H9 (cell line): ENCODE results near the gene S100A6. TPM values are rescaled to one million over a fixed set of nuclear protein-coding genes. Genes with fewer than 3 reads are reported as not detected.
"Not testable (repeated sequence)": the region's sequence is repeated elsewhere in the genome, so short reads cannot be mapped to it uniquely, and the experiment has no call there.

ENCODE experiments used
- DNase-seq: peaks from one replicate; pipeline ENCODE4 v3.0.0-alpha.2; 2017
- H2AFZ ChIP-seq: one replicate; pipeline ENCODE4 v1.6.1; 2013; ENCODE audit warnings: mild to moderate bottlenecking, low read length, control low read depth, moderate library complexity
- H2AK5ac ChIP-seq: 2 replicates; pipeline ENCODE4 v1.6.1; 2013; ENCODE audit warnings: low read length, control low read depth, mixed read lengths; ENCODE audit not compliant: insufficient read length
- H2BK120ac ChIP-seq: one replicate; pipeline ENCODE4 v1.6.1; 2013; ENCODE audit warnings: low read depth, mild to moderate bottlenecking, low read length, control low read depth, inconsistent platforms; ENCODE audit not compliant: poor library complexity, severe bottlenecking
- H2BK12ac ChIP-seq: 2 replicates; pipeline ENCODE4 v1.6.1; 2013; ENCODE audit warnings: low read length, control low read depth, mixed read lengths, low read depth; ENCODE audit not compliant: insufficient read length
- H2BK15ac ChIP-seq: 2 replicates; pipeline ENCODE4 v1.6.1; 2013; ENCODE audit warnings: low read depth, low read length, control low read depth
- H2BK20ac ChIP-seq: one replicate; pipeline ENCODE4 v1.6.1; 2013; ENCODE audit warnings: low read depth, mild to moderate bottlenecking, low read length, control low read depth, inconsistent platforms; ENCODE audit not compliant: poor library complexity, severe bottlenecking
- H2BK5ac ChIP-seq: 2 replicates; pipeline ENCODE4 v1.6.1; 2013; ENCODE audit warnings: low read length, control low read depth, mixed read lengths; ENCODE audit not compliant: insufficient read length
- H3K14ac ChIP-seq: 2 replicates; pipeline ENCODE4 v1.6.1; 2013; ENCODE audit warnings: low read length, control low read depth; ENCODE audit not compliant: insufficient read depth
- H3K18ac ChIP-seq: 2 replicates; pipeline ENCODE4 v1.6.1; 2013; ENCODE audit warnings: low read depth, mild to moderate bottlenecking, mixed read lengths, low read length, control low read depth; ENCODE audit not compliant: insufficient read length
- H3K23ac ChIP-seq: 2 replicates; pipeline ENCODE4 v1.6.1; 2013; ENCODE audit warnings: low read length, control low read depth, mixed read lengths, low read depth; ENCODE audit not compliant: insufficient read length
- H3K23me2 ChIP-seq: 2 replicates; pipeline ENCODE4 v1.6.1; 2013; ENCODE audit warnings: low read depth, mild to moderate bottlenecking, mixed read lengths, low read length, control low read depth; ENCODE audit not compliant: insufficient read length, poor library complexity, severe bottlenecking
- H3K27ac ChIP-seq: 2 replicates; pipeline ENCODE4 v1.5.1; 2013; ENCODE audit warnings: low read length, control low read depth, mixed read lengths, low read depth; ENCODE audit not compliant: insufficient read length
- H3K27me3 ChIP-seq: 2 replicates; pipeline ENCODE4 v1.6.1; 2013; ENCODE audit warnings: low read length, control low read depth, inconsistent platforms; ENCODE audit not compliant: insufficient read depth
- H3K4ac ChIP-seq: 2 replicates; pipeline ENCODE4 v1.6.1; 2013; ENCODE audit warnings: low read depth, mild to moderate bottlenecking, control low read depth, inconsistent platforms, low read length, moderate library complexity
- H3K4me1 ChIP-seq: 2 replicates; pipeline ENCODE4 v1.6.1; 2013; ENCODE audit warnings: low read length, control low read depth, inconsistent platforms; ENCODE audit not compliant: insufficient read depth
- H3K4me2 ChIP-seq: 2 replicates; pipeline ENCODE4 v1.6.1; 2013; ENCODE audit warnings: low read length, control low read depth, mixed read lengths; ENCODE audit not compliant: insufficient read length, insufficient read depth
- H3K56ac ChIP-seq: 2 replicates; pipeline ENCODE4 v1.6.1; 2013; ENCODE audit warnings: low read depth, mild to moderate bottlenecking, mixed read lengths, low read length, control low read depth; ENCODE audit not compliant: insufficient read length
- H3K79me1 ChIP-seq: 2 replicates; pipeline ENCODE4 v1.6.1; 2013; ENCODE audit warnings: low read depth, mild to moderate bottlenecking, moderate library complexity, low read length, control low read depth, inconsistent platforms; ENCODE audit not compliant: insufficient read depth, poor library complexity, severe bottlenecking
- H3K79me2 ChIP-seq: 2 replicates; pipeline ENCODE4 v1.6.1; 2013; ENCODE audit warnings: low read length, control low read depth, inconsistent platforms; ENCODE audit not compliant: insufficient read depth
- H3K9ac ChIP-seq: 2 replicates; pipeline ENCODE4 v1.6.1; 2013; ENCODE audit warnings: low read length, control low read depth, mixed read lengths; ENCODE audit not compliant: insufficient read length; ENCODE audit errors: extremely low read depth
- H3K9me3 ChIP-seq: one replicate; pipeline ENCODE4 v1.6.1; 2013; ENCODE audit warnings: low read depth, low read length, inconsistent platforms; ENCODE audit not compliant: control insufficient read depth
- H3T11ph ChIP-seq: one replicate; pipeline ENCODE4 v1.6.1; 2013; ENCODE audit warnings: mild to moderate bottlenecking, low read length, control low read depth, inconsistent platforms
- H4K20me1 ChIP-seq: one replicate; pipeline ENCODE4 v1.6.1; 2013; ENCODE audit not compliant: control insufficient read depth, insufficient read length, insufficient read depth
- H4K5ac ChIP-seq: 2 replicates; pipeline ENCODE4 v1.6.1; 2013; ENCODE audit warnings: low read depth, mild to moderate bottlenecking, mixed read lengths, low read length, control low read depth; ENCODE audit not compliant: insufficient read length
- H4K8ac ChIP-seq: replicated peaks from 2 replicates; pipeline ENCODE4 v1.6.1; 2013; ENCODE audit warnings: low read length, control low read depth, mixed read lengths, low read depth; ENCODE audit not compliant: insufficient read length
- H4K91ac ChIP-seq: 2 replicates; pipeline ENCODE4 v1.6.1; 2013; ENCODE audit warnings: low read depth, mild to moderate bottlenecking, moderate library complexity, mixed read lengths, low read length, control low read depth; ENCODE audit not compliant: insufficient read length
- H3K27ac Mint-ChIP-seq, 3 experiments: 2 replicates in 2 of 3; 3 replicates in 1 of 3; pipeline ENCODE4 v1.8.0; 2020 to 2021; ENCODE audit warnings: mixed read lengths in 3 of 3, mild to moderate bottlenecking in 1 of 3, moderate library complexity in 1 of 3
- H3K27me3 Mint-ChIP-seq: 2 replicates; pipeline ENCODE4 v1.8.0; 2021; ENCODE audit warnings: low read depth, mild to moderate bottlenecking, moderate library complexity, mixed read lengths
- H3K36me3 Mint-ChIP-seq, 3 experiments: 2 replicates in 2 of 3; 3 replicates in 1 of 3; pipeline ENCODE4 v1.8.0; 2020 to 2021; ENCODE audit warnings: low read depth in 3 of 3, mixed read lengths in 3 of 3; ENCODE audit not compliant: insufficient read depth in 1 of 3
- H3K4me1 Mint-ChIP-seq, 2 experiments: 2 replicates each; pipeline ENCODE4 v1.8.0; 2020; ENCODE audit warnings: mixed read lengths in 2 of 2
- H3K4me3 Mint-ChIP-seq, 2 experiments: 2 replicates in 1 of 2; 3 replicates in 1 of 2; pipeline ENCODE4 v1.8.0; 2020 to 2021; ENCODE audit warnings: mild to moderate bottlenecking in 2 of 2, mixed read lengths in 2 of 2, moderate library complexity in 1 of 2
- H3K9me3 Mint-ChIP-seq, 2 experiments: 2 replicates in 1 of 2; 3 replicates in 1 of 2; pipeline ENCODE4 v1.8.0; 2020; ENCODE audit warnings: mild to moderate bottlenecking in 2 of 2, mixed read lengths in 2 of 2, moderate library complexity in 1 of 2
- CTCF ChIP-seq: fragments of 200-600 bp; sonication (generic); conservative IDR thresholded peaks from 3 replicates; pipeline ENCODE4 v1.8.0; 2021; ENCODE audit warnings: antibody characterized with exemption, mild to moderate bottlenecking
- WGBS: extraction: QIAGEN DNeasy Blood & Tissue Kit; methylation state at CpG from one replicate; pipeline ENCODE4 v1.1.7; 2013; ENCODE audit warnings: missing lambda C conversion rate, low lambda C conversion rate, mixed read lengths; ENCODE audit not compliant: insufficient read length; ENCODE audit errors: extremely low coverage; 5-methylcytosine and 5-hydroxymethylcytosine counted together
- total RNA-seq: library from RNA; stranded (reverse); gene quantifications from 2 replicates; pipeline ENCODE4 v1.2.1, GENCODE V29; 2021

The S100A6 gene
- total RNA-seq, 1 experiment from 2014 or later, result not detected

- Histone ChIP-seq H2BK20ac (no peak overlapping the region), H3K4ac (no peak overlapping the region), H3K4me2 (no peak overlapping the region), H4K20me1 (no peaks in the 10 kb centered on the region), H2BK120ac (no peak overlapping the region), H2AK5ac (no peak overlapping the region), H2AFZ (no peak overlapping the region), H3K27ac (no peak overlapping the region), H4K8ac (no peak overlapping the region), H2BK5ac (no peak overlapping the region), H3K79me2 (no peaks in the 10 kb centered on the region), H2BK15ac (no peak overlapping the region), H3K9ac (no peak overlapping the region), H3K4me1 (no peaks in the 10 kb centered on the region), H4K5ac (no peak overlapping the region), H4K91ac (no peak overlapping the region), H3K18ac (no peak overlapping the region), H3K9me3 (no peaks in the 10 kb centered on the region), H3K79me1 (no peaks in the 10 kb centered on the region), H3T11ph (no peak overlapping the region), H3K23me2 (no peaks in the 10 kb centered on the region), H3K14ac (no peak overlapping the region), H3K23ac (no peak overlapping the region), H3K27me3 (no peaks in the 10 kb centered on the region), H3K56ac (no peak overlapping the region), H2BK12ac (no peak overlapping the region)
- WGBS, result no CpG with 5 or more reads among the region's 4 CpGs
- no peak overlapping the region; a peak in 1 of 5 replicates for H3K4me3 Mint-ChIP-seq
- peaks cover 12 to 15% of the 10 kb centered on the region in 2 experiments; a peak in 4 of 5 replicates for H3K9me3 Mint-ChIP-seq
- peaks cover 0 to 6% (median 0%) of the 10 kb centered on the region in 3 experiments; a peak in 2 of 7 replicates for H3K36me3 Mint-ChIP-seq
- peaks cover 17 to 22% of the 10 kb centered on the region in 2 experiments for H3K4me1 Mint-ChIP-seq
- H3K27me3 Mint-ChIP-seq, result no peaks in the 10 kb centered on the region
- DNase-seq, result no peak
- TF ChIP-seq CTCF, result no peak
- H3K27ac Mint-ChIP-seq, result no peak overlapping the region; a peak in 1 of 7 replicates
Observed at GRCh38 chr1:153577138-153577537, 41.3 kb upstream of the S100A6 start.

DNA sequence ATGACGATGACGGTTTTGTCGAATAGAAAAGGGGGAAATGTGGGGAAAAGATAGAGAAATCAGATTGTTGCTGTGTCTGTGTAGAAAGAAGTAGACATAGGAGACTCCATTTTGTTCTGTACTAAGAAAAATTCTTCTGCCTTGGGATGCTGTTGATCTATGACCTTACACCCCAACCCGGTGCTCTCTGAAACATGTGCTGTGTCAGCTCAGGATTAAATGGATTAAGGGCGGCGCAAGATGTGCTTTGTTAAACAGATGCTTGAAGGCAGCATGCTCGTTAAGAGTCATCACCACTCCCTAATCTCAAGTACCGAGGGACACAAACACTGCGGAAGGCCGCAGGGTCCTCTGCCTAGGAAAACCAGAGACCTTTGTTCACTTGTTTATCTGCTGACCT lies 39.7 kb upstream of the S100A6 start:
- H3K9ac ChIP-seq, H2BK15ac ChIP-seq, H3K4me2 ChIP-seq, H3K56ac ChIP-seq, H2BK20ac ChIP-seq, H4K91ac ChIP-seq, H4K8ac ChIP-seq, H4K5ac ChIP-seq, H3K14ac ChIP-seq, H3K27me3 Mint-ChIP-seq, H2AFZ ChIP-seq, H3K27ac ChIP-seq, DNase-seq, H2BK5ac ChIP-seq, H3T11ph ChIP-seq, H2BK12ac ChIP-seq, H4K20me1 ChIP-seq, H3K4ac ChIP-seq, H3K18ac ChIP-seq, H2AK5ac ChIP-seq, H3K79me1 ChIP-seq, H3K36me3 Mint-ChIP-seq, H3K9me3 ChIP-seq, H3K23ac ChIP-seq, H3K23me2 ChIP-seq, H3K27me3 ChIP-seq, H3K4me3 Mint-ChIP-seq, H2BK120ac ChIP-seq, H3K79me2 ChIP-seq, H3K27ac Mint-ChIP-seq, H3K4me1 ChIP-seq: not testable (repeated sequence)
- Mint-ChIP-seq H3K9me3 (peaks cover 12 to 15% of the 10 kb centered on the region in 2 experiments; a peak in 4 of 5 replicates), H3K4me1 (peaks cover 17 to 22% of the 10 kb centered on the region in 2 experiments)
- WGBS, result no CpG with 5 or more reads among the region's 10 CpGs
